ENCODE results near the gene TMEM121.
A peak's percentile ranks its signal among the peaks of the same experiment; 100 is the strongest.

- TF ChIP-seq CTCF (IDR thresholded peaks at IDR 0.05) (peak in 3 of 4 experiments; percentile 86 to 97 (median 90)), POLR2A (IDR thresholded peaks at IDR 0.05) (peak; percentile 22 to 51)
These were observed 1.6 kb downstream of the TMEM121 start for GRCh38 chr14:105527826-105528585.
